IPS-18a (cell line): Measurements from ENCODE around the gene GOLGA8B.
"Not testable (repeated sequence)": the region's sequence is repeated elsewhere in the genome, so short reads cannot be mapped to it uniquely, and the experiment has no call there.

Experiments used
- H3K27ac ChIP-seq: one replicate; pipeline ENCODE4 v1.5.1; 2013; ENCODE audit warnings: low read length
- H3K27me3 ChIP-seq: one replicate; pipeline ENCODE4 v1.6.1; 2013; ENCODE audit warnings: mild to moderate bottlenecking, low read length; ENCODE audit not compliant: control insufficient read depth, insufficient read depth
- H3K36me3 ChIP-seq: one replicate; pipeline ENCODE4 v1.6.1; 2013; ENCODE audit warnings: low read depth, low read length; ENCODE audit not compliant: control insufficient read depth
- H3K4me1 ChIP-seq: one replicate; pipeline ENCODE4 v1.6.1; 2013; ENCODE audit warnings: low read depth, low read length; ENCODE audit not compliant: control insufficient read depth
- H3K4me3 ChIP-seq: one replicate; pipeline ENCODE4 v1.5.1; 2013; ENCODE audit warnings: low read length
- H3K9ac ChIP-seq: one replicate; pipeline ENCODE4 v1.6.1; 2013; ENCODE audit warnings: mild to moderate bottlenecking, low read length, moderate library complexity
- H3K9me3 ChIP-seq: one replicate; pipeline ENCODE4 v1.6.1; 2013; ENCODE audit warnings: low read depth, low read length; ENCODE audit not compliant: control insufficient read depth

Gene GOLGA8B

GRCh38 chr15:34583399-34584329 lies at the start of gene GOLGA8B:
TSS of gene GOLGA8B (minus strand) at chr15:34583651. CDS start at chr15:34535912, 47,739 bp downstream.
- no peak within 1 kb of the TSS for H3K27ac ChIP-seq
- peak within 1 kb of the TSS; percentile 71 for H3K4me3 ChIP-seq
- peak within 1 kb of the TSS; percentile 36 for H3K9ac ChIP-seq
- H3K9me3 ChIP-seq: no peaks in the 10 kb centered on the region
- H3K36me3 ChIP-seq: no peaks in the 10 kb centered on the region
- peaks cover 8% of the 10 kb centered on the region for H3K4me1 ChIP-seq
- H3K27me3 ChIP-seq: peaks cover 18% of the 10 kb centered on the region

GRCh38 chr15:34633165-34633564 lies 49.7 kb upstream of the GOLGA8B start:
- not testable (repeated sequence) for H3K9ac ChIP-seq, H3K4me1 ChIP-seq, H3K27ac ChIP-seq, H3K4me3 ChIP-seq, H3K9me3 ChIP-seq, H3K27me3 ChIP-seq, H3K36me3 ChIP-seq

- H3K27me3 ChIP-seq: no peaks in the 10 kb centered on the region
- no peaks in the 10 kb centered on the region for H3K36me3 ChIP-seq
- H3K9me3 ChIP-seq: no peaks in the 10 kb centered on the region
- no peak overlapping the region for H3K27ac ChIP-seq
- H3K4me3 ChIP-seq: no peak overlapping the region
- no peak overlapping the region for H3K9ac ChIP-seq
- H3K4me1 ChIP-seq: no peaks in the 10 kb centered on the region
Observed at GRCh38 chr15:34628577-34629152, 45.2 kb upstream of the GOLGA8B start.

- H3K27ac ChIP-seq: no peak overlapping the region
- no peaks in the 10 kb centered on the region for H3K9me3 ChIP-seq
- H3K27me3 ChIP-seq: no peaks in the 10 kb centered on the region
- no peaks in the 10 kb centered on the region for H3K4me1 ChIP-seq
- no peaks in the 10 kb centered on the region for H3K36me3 ChIP-seq
- H3K9ac ChIP-seq: no peak overlapping the region
- no peak overlapping the region for H3K4me3 ChIP-seq
Observed at GRCh38 chr15:34625007-34625406, 41.6 kb upstream of the GOLGA8B start.

GRCh38 chr15:34621675-34622074 lies 38.2 kb upstream of the GOLGA8B start:
- no peaks in the 10 kb centered on the region for H3K27me3 ChIP-seq
- H3K27ac ChIP-seq: no peak overlapping the region
- no peak overlapping the region for H3K9ac ChIP-seq
- H3K4me3 ChIP-seq: no peak overlapping the region
- no peaks in the 10 kb centered on the region for H3K36me3 ChIP-seq
- H3K9me3 ChIP-seq: no peaks in the 10 kb centered on the region
- H3K4me1 ChIP-seq: no peaks in the 10 kb centered on the region

GRCh38 chr15:34620814-34621213 lies 37.4 kb upstream of the GOLGA8B start:
- Histone ChIP-seq H3K9me3 (no peaks in the 10 kb centered on the region), H3K27me3 (no peaks in the 10 kb centered on the region), H3K9ac (no peak overlapping the region), H3K27ac (no peak overlapping the region), H3K4me3 (no peak overlapping the region), H3K36me3 (no peaks in the 10 kb centered on the region), H3K4me1 (no peaks in the 10 kb centered on the region)

DNA sequence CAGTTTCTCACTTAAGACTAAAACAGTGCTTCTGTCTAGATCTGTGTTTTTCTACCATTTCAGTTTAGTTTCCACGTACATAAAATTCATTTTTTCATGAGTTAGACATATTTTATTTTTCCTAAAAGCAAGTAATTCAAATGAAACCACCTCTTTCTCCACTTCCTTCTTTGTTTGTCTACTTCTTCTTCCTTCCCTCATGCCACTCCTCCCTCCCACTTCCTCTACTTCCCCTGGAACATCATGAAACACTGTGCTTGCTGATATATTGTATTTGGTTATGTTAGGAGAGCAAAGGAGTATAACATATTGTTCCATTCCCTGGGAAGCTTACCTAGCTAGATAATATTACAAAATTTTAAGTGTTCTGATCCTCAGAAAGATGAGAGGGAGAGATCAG lies 36.7 kb upstream of the GOLGA8B start:
- no peaks in the 10 kb centered on the region for H3K36me3 ChIP-seq
- no peak overlapping the region for H3K27ac ChIP-seq
- no peak overlapping the region for H3K4me3 ChIP-seq
- no peaks in the 10 kb centered on the region for H3K27me3 ChIP-seq
- no peaks in the 10 kb centered on the region for H3K4me1 ChIP-seq
- no peak overlapping the region for H3K9ac ChIP-seq
- H3K9me3 ChIP-seq: no peaks in the 10 kb centered on the region

GRCh38 chr15:34619151-34619550 lies 35.7 kb upstream of the GOLGA8B start:
- no peaks in the 10 kb centered on the region for H3K27me3 ChIP-seq
- H3K4me3 ChIP-seq: no peak overlapping the region
- no peak overlapping the region for H3K9ac ChIP-seq
- no peaks in the 10 kb centered on the region for H3K4me1 ChIP-seq
- H3K9me3 ChIP-seq: no peaks in the 10 kb centered on the region
- H3K27ac ChIP-seq: no peak overlapping the region
- H3K36me3 ChIP-seq: no peaks in the 10 kb centered on the region

DNA sequence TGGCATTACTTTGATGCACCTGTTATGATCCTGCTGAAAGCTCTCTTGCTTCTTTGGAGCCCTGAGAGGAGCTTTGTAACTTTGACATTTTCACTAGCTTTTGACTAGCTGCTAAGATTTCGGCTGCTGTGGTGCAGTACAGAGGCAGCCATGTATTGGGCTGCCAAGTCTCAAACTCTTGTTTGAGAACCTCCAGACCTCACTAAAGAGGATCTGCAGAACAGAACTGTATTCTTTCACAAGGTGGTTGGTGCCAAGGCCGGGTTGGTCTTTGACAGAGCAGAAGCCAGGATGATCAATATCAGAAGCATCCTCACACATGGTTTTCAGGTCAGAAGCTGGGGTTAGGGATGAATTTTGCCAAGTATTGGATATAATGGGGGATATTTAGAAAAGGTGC lies 34.6 kb upstream of the GOLGA8B start:
- H3K36me3 ChIP-seq: no peaks in the 10 kb centered on the region
- no peak overlapping the region for H3K27ac ChIP-seq
- H3K4me3 ChIP-seq: no peak overlapping the region
- H3K9ac ChIP-seq: no peak overlapping the region
- no peaks in the 10 kb centered on the region for H3K9me3 ChIP-seq
- H3K4me1 ChIP-seq: no peaks in the 10 kb centered on the region
- no peaks in the 10 kb centered on the region for H3K27me3 ChIP-seq

- Histone ChIP-seq H3K4me1 (no peaks in the 10 kb centered on the region), H3K27ac (no peak overlapping the region), H3K9ac (no peak overlapping the region), H3K4me3 (no peak overlapping the region), H3K27me3 (no peaks in the 10 kb centered on the region), H3K9me3 (no peaks in the 10 kb centered on the region), H3K36me3 (no peaks in the 10 kb centered on the region)
Observed at GRCh38 chr15:34616613-34617012, 33.2 kb upstream of the GOLGA8B start.

- Histone ChIP-seq H3K27me3 (no peaks in the 10 kb centered on the region), H3K27ac (no peak overlapping the region), H3K9ac (no peak overlapping the region), H3K4me1 (no peaks in the 10 kb centered on the region), H3K9me3 (no peaks in the 10 kb centered on the region), H3K4me3 (no peak overlapping the region), H3K36me3 (no peaks in the 10 kb centered on the region)
Observed at GRCh38 chr15:34613997-34614396, 30.5 kb upstream of the GOLGA8B start.

DNA sequence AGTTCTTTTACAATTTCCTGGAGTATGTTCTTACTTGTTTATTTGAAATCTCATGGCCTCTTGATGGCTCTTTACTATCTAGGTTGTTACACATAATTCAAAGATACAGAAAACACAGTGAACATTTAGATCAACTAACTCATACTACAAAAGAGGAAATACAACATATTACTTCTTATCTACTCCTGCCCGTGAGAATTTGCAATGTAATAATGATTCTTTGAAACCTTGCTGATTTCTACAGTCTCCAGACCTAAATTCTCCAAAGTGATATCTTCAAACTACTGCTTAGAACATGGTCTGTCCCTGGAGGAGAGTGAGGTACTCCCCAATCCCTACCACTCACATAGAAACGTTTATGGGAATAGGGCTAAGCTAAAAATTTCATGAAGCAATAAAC lies 29.9 kb upstream of the GOLGA8B start:
- Histone ChIP-seq H3K36me3 (no peaks in the 10 kb centered on the region), H3K9ac (no peak overlapping the region), H3K4me1 (no peaks in the 10 kb centered on the region), H3K27ac (no peak overlapping the region), H3K9me3 (no peaks in the 10 kb centered on the region), H3K4me3 (no peak overlapping the region), H3K27me3 (no peaks in the 10 kb centered on the region)
